Tibial artery (tissue), 4 donors: ENCODE results near the gene KRT76.

ENCODE experiments used
- DNase-seq, 2 donors: peaks; one replicate each; pipeline ENCODE4 v3.0.0-alpha.2; 2019
- H3K27ac ChIP-seq, 2 donors: fragments of 200-600 bp; sonication (generic) in 1 of 2; 1 replicate in 1 of 2; 2 replicates in 1 of 2; pipeline ENCODE4 v1.5.1; 2018 to 2019; ENCODE audit warnings: mild to moderate bottlenecking in 1 of 2
- H3K27me3 ChIP-seq, 2 donors: fragments of 200-600 bp; sonication (generic) in 1 of 2; one replicate each; pipeline versions ENCODE4 v1.5.1 to v1.6.0; 2016 to 2019
- H3K36me3 ChIP-seq, 3 donors: fragments of 200-600 bp; sonication (generic) in 2 of 3; one replicate each; pipeline ENCODE4 v1.5.1; 2016 to 2019; ENCODE audit warnings: mild to moderate bottlenecking in 2 of 3
- H3K4me1 ChIP-seq, 4 donors: fragments of 200-600 bp; sonication (generic) in 2 of 4; 1 replicate in 3 of 4; 2 replicates in 1 of 4; pipeline ENCODE4 v1.5.1; 2016 to 2019
- H3K4me3 ChIP-seq, 2 donors: fragments of 200-600 bp; sonication (generic) in 1 of 2; 1 replicate in 1 of 2; 2 replicates in 1 of 2; pipeline ENCODE4 v1.5.1; 2018 to 2019; ENCODE audit warnings: mild to moderate bottlenecking in 2 of 2
- H3K9me3 ChIP-seq, 3 donors: fragments of 200-600 bp; sonication (generic) in 1 of 3; one replicate each; pipeline ENCODE4 v1.5.1; 2016 to 2019
- intact Hi-C: fragments of 100-400 bp; cut with DNase I; formaldehyde crosslinking; loops from one replicate; pipeline ENCODE4 v1.15.0; 2023; ENCODE audit warnings: low total_unique reads
- TF ChIP-seq, protein P1 (sequence below), 2 experiments: fragments of 200-600 bp in 1 of 2; fragments of 450-650 bp in 1 of 2; IDR thresholded peaks; one replicate each; pipeline ENCODE4 v1.5.1; 2017 to 2019; ENCODE audit warnings: antibody characterized with exemption in 2 of 2, mild to moderate bottlenecking in 1 of 2, moderate library complexity in 1 of 2

KRT76 gene

DNA sequence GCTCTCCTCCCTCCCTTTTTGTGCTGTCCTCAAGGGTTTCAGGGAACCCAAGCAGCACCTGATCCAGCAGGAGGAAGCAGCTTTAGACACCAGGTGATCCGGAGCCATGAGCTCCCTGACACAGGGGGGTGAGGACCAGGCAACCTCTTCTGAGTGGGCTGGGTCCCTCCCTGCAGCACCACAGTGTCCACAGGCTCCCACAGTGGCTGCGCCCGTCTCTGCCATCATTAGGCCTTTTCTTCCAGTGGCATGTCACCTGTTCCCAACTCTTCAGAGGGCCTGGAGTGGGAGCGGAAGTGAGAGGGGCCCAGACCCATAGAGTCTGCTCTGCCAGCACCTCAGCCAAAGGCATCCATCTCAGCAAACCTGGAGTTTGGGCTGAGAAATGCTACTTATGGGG lies 421 bp upstream of the KRT76 start:
- H3K36me3 ChIP-seq: no peaks in the 10 kb centered on the region
- no peak for DNase-seq
- peaks cover 0 to 22% of the 10 kb centered on the region in 2 donors for H3K27me3 ChIP-seq
- intact Hi-C loops: no loop called here
- H3K9me3 ChIP-seq: no peaks in the 10 kb centered on the region
- H3K4me1 ChIP-seq: no peaks in the 10 kb centered on the region
- TF ChIP-seq, protein P1, sequence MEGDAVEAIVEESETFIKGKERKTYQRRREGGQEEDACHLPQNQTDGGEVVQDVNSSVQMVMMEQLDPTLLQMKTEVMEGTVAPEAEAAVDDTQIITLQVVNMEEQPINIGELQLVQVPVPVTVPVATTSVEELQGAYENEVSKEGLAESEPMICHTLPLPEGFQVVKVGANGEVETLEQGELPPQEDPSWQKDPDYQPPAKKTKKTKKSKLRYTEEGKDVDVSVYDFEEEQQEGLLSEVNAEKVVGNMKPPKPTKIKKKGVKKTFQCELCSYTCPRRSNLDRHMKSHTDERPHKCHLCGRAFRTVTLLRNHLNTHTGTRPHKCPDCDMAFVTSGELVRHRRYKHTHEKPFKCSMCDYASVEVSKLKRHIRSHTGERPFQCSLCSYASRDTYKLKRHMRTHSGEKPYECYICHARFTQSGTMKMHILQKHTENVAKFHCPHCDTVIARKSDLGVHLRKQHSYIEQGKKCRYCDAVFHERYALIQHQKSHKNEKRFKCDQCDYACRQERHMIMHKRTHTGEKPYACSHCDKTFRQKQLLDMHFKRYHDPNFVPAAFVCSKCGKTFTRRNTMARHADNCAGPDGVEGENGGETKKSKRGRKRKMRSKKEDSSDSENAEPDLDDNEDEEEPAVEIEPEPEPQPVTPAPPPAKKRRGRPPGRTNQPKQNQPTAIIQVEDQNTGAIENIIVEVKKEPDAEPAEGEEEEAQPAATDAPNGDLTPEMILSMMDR (IDR thresholded peaks at IDR 0.05): no peak
- H3K4me3 ChIP-seq: no peak overlapping the region
- H3K27ac ChIP-seq: no peak overlapping the region

DNA sequence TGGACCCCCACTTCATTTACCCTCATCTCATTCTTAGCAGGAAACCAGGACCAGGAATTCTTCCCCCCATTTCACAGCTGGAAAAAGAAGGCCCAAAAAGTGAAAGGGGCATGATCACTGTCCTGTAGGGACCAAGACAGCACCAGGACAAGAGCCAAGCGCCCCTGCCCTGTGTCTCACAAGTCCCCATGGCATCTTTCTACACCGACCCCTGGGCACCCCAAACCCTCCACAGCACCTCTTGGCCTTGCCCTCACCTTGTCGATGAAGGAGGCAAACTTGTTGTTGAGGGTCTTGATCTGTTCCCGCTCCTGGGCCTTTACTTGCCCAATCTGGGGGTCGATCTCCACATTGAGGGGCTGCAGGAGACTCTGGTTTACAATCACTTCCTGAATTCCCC lies 710 bp downstream of the KRT76 start:
- no peak for DNase-seq
- Histone ChIP-seq H3K27me3 (peaks cover 0 to 22% of the 10 kb centered on the region in 2 donors), H3K9me3 (no peaks in the 10 kb centered on the region), H3K4me3 (no peak overlapping the region), H3K27ac (no peak overlapping the region), H3K36me3 (no peaks in the 10 kb centered on the region), H3K4me1 (no peaks in the 10 kb centered on the region)
- TF ChIP-seq, protein P1 (IDR thresholded peaks at IDR 0.05): no peak
- intact Hi-C loops: no loop called here

DNA sequence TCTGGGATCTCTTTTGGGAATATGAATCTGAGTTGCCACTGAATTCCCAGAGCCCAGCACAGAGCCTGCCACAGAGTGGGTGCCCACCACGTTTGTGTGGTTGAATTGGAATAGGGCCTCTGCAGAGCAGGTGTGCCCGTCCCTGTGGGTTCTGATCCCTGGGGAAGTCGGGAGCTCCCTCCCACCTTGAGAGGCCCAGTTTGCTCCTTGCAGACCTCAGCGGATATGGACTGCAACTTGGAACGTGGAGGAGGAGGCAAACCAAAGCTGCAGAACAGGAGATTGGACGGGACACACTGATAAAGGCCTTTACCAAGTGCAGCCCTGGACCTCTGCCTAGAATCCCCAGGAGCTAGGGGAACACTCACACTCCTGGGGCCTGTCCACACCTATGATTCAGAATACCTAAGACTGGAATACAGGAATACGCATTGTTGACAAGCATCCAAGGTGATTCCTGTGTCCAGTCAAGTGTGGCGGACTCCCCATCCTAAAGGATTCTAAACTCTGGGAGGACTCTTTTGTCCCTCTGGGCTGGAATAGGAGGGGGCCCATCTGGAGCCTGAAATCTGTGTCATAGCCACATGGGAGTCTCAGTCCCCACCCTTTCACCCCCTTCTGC lies 2.4 kb downstream of the KRT76 start:
- no peak overlapping the region for H3K4me3 ChIP-seq
- peaks cover 0 to 22% of the 10 kb centered on the region in 2 donors for H3K27me3 ChIP-seq
- H3K4me1 ChIP-seq: no peaks in the 10 kb centered on the region
- no peaks in the 10 kb centered on the region for H3K36me3 ChIP-seq
- DNase-seq: no peak
- intact Hi-C loops: no loop called here
- TF ChIP-seq, protein P1 (IDR thresholded peaks at IDR 0.05): no peak
- H3K9me3 ChIP-seq: no peaks in the 10 kb centered on the region
- no peak overlapping the region for H3K27ac ChIP-seq

DNA sequence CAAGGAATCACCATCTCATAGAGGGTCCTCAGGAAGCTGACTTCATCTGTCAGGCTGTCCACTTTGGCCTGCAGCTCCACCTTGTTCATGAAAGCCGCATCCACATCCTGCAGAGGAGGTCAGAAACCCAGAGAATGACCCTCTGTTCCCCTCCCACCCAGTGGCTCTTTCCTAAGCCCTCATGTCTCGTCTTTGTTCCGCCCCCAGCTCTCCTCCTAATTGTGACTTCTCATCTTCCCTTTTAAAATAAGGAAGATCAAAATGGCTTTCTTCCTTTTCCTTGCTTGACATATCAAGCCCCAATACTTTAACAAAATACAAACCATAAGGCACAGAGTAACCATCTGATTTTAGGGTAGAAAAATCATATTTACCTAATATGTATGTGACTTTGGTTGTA lies 4.4 kb downstream of the KRT76 start:
- Histone ChIP-seq H3K27me3 (peaks cover 0 to 16% of the 10 kb centered on the region in 2 donors), H3K9me3 (no peaks in the 10 kb centered on the region), H3K4me1 (no peaks in the 10 kb centered on the region), H3K27ac (no peak overlapping the region), H3K36me3 (no peaks in the 10 kb centered on the region), H3K4me3 (no peak overlapping the region)
- TF ChIP-seq, protein P1 (IDR thresholded peaks at IDR 0.05): no peak
- DNase-seq: no peak
- intact Hi-C loops: no loop called here

DNA sequence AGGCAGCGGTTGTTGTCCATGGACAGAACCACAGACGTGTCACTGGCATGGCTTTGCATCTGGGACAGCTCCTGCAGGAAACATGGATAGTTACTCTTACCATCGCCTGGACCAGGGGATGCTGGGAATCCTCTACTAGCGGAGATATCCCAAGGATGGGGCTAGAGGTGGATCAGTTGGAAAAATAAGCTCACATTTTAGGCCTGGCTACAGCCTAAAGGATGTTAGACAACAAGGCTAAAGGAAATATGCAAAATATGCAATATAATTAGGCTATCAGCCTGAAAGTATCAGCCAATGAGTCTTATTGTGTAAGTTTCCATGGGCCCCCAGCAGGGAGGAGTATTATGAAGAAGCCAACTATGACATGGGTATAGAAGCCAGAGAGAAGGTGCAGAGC lies 5.0 kb downstream of the KRT76 start:
- no peak overlapping the region for H3K27ac ChIP-seq
- H3K27me3 ChIP-seq: peaks cover 0 to 13% of the 10 kb centered on the region in 2 donors
- intact Hi-C loops: no loop called here
- no peaks in the 10 kb centered on the region for H3K4me1 ChIP-seq
- no peaks in the 10 kb centered on the region for H3K36me3 ChIP-seq
- DNase-seq: no peak
- H3K9me3 ChIP-seq: no peaks in the 10 kb centered on the region
- TF ChIP-seq, protein P1 (IDR thresholded peaks at IDR 0.05): no peak
- H3K4me3 ChIP-seq: no peak overlapping the region

DNA sequence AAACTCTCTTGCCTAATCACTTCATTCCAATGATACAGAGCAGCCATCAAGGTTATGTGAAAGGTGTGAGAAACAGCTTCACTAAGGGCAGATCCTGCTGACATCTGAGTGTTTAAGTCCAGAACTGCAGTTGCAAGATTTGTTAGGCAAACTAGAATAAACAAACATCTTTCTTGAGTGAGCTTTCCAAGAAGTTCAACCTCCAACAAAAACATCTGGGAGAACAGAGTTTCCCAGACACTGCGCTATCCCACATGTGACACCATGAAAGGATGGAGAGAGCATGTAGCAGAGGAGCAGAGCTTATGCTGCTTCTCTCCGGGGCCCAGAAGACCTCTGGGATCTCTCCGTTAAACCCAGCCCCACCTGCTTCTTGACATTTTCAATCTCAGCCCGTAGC lies 5.6 kb downstream of the KRT76 start:
- Histone ChIP-seq H3K36me3 (no peaks in the 10 kb centered on the region), H3K27ac (no peak overlapping the region), H3K4me1 (no peaks in the 10 kb centered on the region), H3K9me3 (no peaks in the 10 kb centered on the region), H3K27me3 (peaks cover 0 to 7% of the 10 kb centered on the region in 2 donors), H3K4me3 (no peak overlapping the region)
- intact Hi-C loops: no loop called here
- TF ChIP-seq, protein P1 (IDR thresholded peaks at IDR 0.05): no peak
- DNase-seq: no peak
